Skeletal muscle tissue (tissue), 5 donors: ENCODE data around the gene ZNF768. TPM values are rescaled to one million over a fixed set of nuclear protein-coding genes. Genes with fewer than 3 reads are reported as not detected.

Source experiments
- H3K27ac ChIP-seq: one replicate; pipeline ENCODE4 v1.7.0; 2013; ENCODE audit warnings: mild to moderate bottlenecking, low read depth, low read length, inconsistent platforms
- H3K27me3 ChIP-seq, 3 donors: one replicate each; pipeline ENCODE4 v1.7.0; 2013; ENCODE audit warnings: low read length in 3 of 3; ENCODE audit not compliant: control insufficient read depth in 3 of 3, insufficient read depth in 3 of 3
- H3K36me3 ChIP-seq, 3 donors: one replicate each; pipeline ENCODE4 v1.7.0; 2013; ENCODE audit warnings: low read length in 3 of 3; ENCODE audit not compliant: control insufficient read depth in 3 of 3, insufficient read depth in 3 of 3
- H3K4me1 ChIP-seq, 3 donors: one replicate each; pipeline ENCODE4 v1.7.0; 2013; ENCODE audit warnings: low read length in 3 of 3, mild to moderate bottlenecking in 3 of 3; ENCODE audit not compliant: control insufficient read depth in 3 of 3, insufficient read depth in 3 of 3
- H3K4me3 ChIP-seq, 3 donors: one replicate each; pipeline ENCODE4 v1.7.0; 2013; ENCODE audit warnings: low read length in 3 of 3
- H3K9ac ChIP-seq, 3 donors: one replicate each; pipeline ENCODE4 v1.7.0; 2013; ENCODE audit warnings: low read length in 3 of 3, mild to moderate bottlenecking in 3 of 3, moderate library complexity in 2 of 3, low read depth in 1 of 3
- H3K9me3 ChIP-seq, 3 donors: one replicate each; pipeline ENCODE4 v1.7.0; 2013; ENCODE audit warnings: low read length in 3 of 3; ENCODE audit not compliant: control insufficient read depth in 3 of 3
- small RNA-seq: library from RNA; depleted of rRNA; stranded (forward); fragments of <200 nt; gene quantifications from one replicate; pipeline ENCODE3, GENCODE V24; 2014
- total RNA-seq: library from RNA; depleted of rRNA; stranded (reverse); fragments of >200 nt; gene quantifications from one replicate; pipeline ENCODE4 v1.2.3, GENCODE V29; 2014
- donor health status: Osteomylitis.

Gene ZNF768
- total RNA-seq, 1 donor from 2014 or later, result 23.5 TPM

DNA sequence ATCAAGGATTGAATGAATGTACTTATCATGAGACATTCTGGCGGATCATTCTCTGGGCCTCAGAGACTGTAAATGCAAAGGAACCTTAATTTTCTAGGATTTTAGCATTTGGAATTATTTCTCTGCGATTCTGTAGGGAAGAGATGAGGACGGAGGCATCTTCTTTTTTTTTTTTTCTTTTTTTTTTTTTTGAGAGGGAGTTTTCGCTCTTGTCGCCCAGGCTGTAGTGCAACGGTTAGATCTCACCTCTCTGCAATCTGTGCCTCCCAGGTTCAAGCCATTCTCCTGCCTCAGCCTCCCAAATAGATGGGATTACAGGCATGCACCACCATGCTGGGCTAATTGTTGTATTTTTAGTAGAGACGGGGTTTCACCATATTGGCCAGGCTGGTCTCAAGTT lies 51.7 kb downstream of the ZNF768 start:
- Histone ChIP-seq H3K27ac (no peak overlapping the region), H3K4me1 (no peaks in the 10 kb centered on the region), H3K9ac (no peak overlapping the region), H3K36me3 (no peaks in the 10 kb centered on the region), H3K27me3 (peaks cover 27 to 29% (median 27%) of the 10 kb centered on the region in 3 donors), H3K9me3 (no peaks in the 10 kb centered on the region), H3K4me3 (no peak overlapping the region)

DNA sequence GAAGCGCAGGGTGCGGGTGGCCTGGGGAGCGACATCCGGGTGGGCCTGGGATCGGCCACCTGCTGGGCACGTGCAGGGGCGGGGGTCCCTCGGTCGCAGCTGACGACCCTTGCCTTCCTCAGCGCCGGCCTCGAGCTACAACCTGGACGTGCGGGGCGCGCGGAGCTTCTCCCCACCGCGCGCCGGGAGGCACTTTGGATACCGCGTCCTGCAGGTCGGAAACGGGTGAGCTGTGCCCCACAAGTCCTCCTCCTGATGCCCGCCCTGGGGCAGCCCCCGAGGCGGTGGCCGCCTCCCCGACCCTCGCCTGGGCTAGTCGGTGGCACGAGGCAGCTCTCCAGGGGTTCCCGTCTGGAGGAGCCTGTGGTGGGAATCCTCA lies 52.3 kb downstream of the ZNF768 start:
- Histone ChIP-seq H3K36me3 (no peaks in the 10 kb centered on the region), H3K9me3 (no peaks in the 10 kb centered on the region), H3K27ac (no peak overlapping the region), H3K4me1 (no peaks in the 10 kb centered on the region), H3K9ac (no peak overlapping the region), H3K27me3 (peaks cover 27 to 29% (median 27%) of the 10 kb centered on the region in 3 donors), H3K4me3 (no peak overlapping the region)

Small RNA genes within 50 kb of the gene (small RNA-seq; reads per million reads assigned to genes)
- gene MIR4518 (not detected), gene RNU7-61P (not detected)

Other genes starting within 250 kb of the ZNF768 start
- gene CD2BP2, start 171.3 kb downstream of the ZNF768 start, total RNA-seq, result 24.5 TPM
- gene TBC1D10B, start 156.1 kb downstream of the ZNF768 start, total RNA-seq, result 24.5 TPM
- gene MYL11, start 151.8 kb downstream of the ZNF768 start, total RNA-seq, result 12,119 TPM
- 0.52 TPM for gene SEPTIN1, start 144.0 kb downstream of the ZNF768 start, total RNA-seq
- gene ZNF48, start 131.1 kb downstream of the ZNF768 start, total RNA-seq, result 6.3 TPM
- gene ZNF771, start 119.0 kb downstream of the ZNF768 start, total RNA-seq, result 5.2 TPM
- 26.1 TPM for gene DCTPP1, start 96.5 kb downstream of the ZNF768 start, total RNA-seq
- gene SEPHS2, start 80.7 kb downstream of the ZNF768 start, total RNA-seq, result 7.3 TPM
- gene ITGAL, start 53.8 kb downstream of the ZNF768 start, total RNA-seq, result 4.2 TPM
- 8.4 TPM for gene ZNF747, start 8.3 kb upstream of the ZNF768 start, total RNA-seq
- gene ZNF764, start 31.8 kb upstream of the ZNF768 start, total RNA-seq, result 3.7 TPM
- 5.7 TPM for gene ZNF688, start 45.1 kb upstream of the ZNF768 start, total RNA-seq
- gene ZNF785, start 59.1 kb upstream of the ZNF768 start, total RNA-seq, result 10.4 TPM
- gene ZNF689, start 83.8 kb upstream of the ZNF768 start, total RNA-seq, result 4.7 TPM
- gene PRR14, start 124.4 kb upstream of the ZNF768 start, total RNA-seq, result 6.8 TPM
- gene FBRS, start 131.9 kb upstream of the ZNF768 start, total RNA-seq, result 7.3 TPM
- gene SRCAP, start 172.6 kb upstream of the ZNF768 start, total RNA-seq, result 17.2 TPM
- gene PHKG2, start 221.9 kb upstream of the ZNF768 start, total RNA-seq, result 3.7 TPM
- 1.6 TPM for gene CFAP119, start 235.5 kb upstream of the ZNF768 start, total RNA-seq
- 50.6 TPM for gene RNF40, start 235.8 kb upstream of the ZNF768 start, total RNA-seq